C4-2B (cell line): ENCODE measurements around the gene FBXW2.

Experiments used
- H3K27ac ChIP-seq: fragments of 450-650 bp; 2 replicates; pipeline ENCODE4 v1.5.1; 2017
- ZFX ChIP-seq: fragments of 450-650 bp; IDR thresholded peaks from 2 replicates; pipeline ENCODE4 v1.6.1; 2017
- TF ChIP-seq, protein P1 (sequence below): fragments of 450-650 bp; conservative IDR thresholded peaks from 2 replicates; pipeline ENCODE4 v1.5.1; 2017; ENCODE audit warnings: mild to moderate bottlenecking

FBXW2 gene

DNA sequence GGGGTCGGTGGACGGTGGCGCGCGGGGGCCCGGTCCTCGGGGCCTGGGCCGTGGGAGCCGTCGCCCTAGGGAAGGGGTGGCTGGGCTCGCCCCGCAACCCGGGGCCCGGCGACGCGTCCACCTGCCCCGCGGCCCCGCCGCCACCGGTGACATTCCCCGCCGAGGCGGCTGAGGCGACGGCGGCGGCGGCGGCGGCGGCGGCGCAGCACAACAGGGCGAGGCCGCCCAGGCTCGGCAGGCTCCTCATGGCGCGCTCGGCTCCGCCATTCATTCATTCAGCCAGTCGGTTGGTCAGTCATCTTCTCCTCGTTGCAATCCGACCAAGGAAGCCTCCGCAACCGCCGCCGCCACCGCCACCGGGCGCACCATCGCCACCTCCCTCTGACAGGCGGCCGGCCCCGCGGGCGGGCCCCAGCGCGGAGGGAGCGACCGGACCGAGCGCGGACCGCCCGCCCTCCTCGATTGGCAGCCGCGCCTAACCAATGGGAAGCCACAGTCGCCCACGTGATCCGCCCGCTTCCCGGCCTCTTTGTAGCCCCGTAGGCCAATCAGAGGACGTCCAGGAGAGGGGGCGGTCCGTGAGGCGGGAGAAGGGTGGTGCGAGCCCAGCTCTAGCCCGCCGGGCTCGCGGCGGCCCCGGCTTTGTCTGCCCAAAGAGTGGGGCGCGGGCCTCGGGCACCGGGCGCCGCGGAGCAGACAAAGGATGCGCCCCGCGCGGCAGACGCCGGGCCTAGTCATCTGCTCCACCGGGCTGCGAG is 78.9 kb downstream of the FBXW2 start, which contains the start of gene MEGF9:
TSS of gene MEGF9 (minus strand) at position 383 of the 758 bp plus-strand sequence. CDS start at position 271, 112 bp downstream.
- TF ChIP-seq, protein P1, sequence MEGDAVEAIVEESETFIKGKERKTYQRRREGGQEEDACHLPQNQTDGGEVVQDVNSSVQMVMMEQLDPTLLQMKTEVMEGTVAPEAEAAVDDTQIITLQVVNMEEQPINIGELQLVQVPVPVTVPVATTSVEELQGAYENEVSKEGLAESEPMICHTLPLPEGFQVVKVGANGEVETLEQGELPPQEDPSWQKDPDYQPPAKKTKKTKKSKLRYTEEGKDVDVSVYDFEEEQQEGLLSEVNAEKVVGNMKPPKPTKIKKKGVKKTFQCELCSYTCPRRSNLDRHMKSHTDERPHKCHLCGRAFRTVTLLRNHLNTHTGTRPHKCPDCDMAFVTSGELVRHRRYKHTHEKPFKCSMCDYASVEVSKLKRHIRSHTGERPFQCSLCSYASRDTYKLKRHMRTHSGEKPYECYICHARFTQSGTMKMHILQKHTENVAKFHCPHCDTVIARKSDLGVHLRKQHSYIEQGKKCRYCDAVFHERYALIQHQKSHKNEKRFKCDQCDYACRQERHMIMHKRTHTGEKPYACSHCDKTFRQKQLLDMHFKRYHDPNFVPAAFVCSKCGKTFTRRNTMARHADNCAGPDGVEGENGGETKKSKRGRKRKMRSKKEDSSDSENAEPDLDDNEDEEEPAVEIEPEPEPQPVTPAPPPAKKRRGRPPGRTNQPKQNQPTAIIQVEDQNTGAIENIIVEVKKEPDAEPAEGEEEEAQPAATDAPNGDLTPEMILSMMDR, result no peak
- peak; percentile 48; the same call in 1 of the 2 replicates for TF ChIP-seq ZFX
- H3K27ac ChIP-seq, result peak within 1 kb of the TSS; percentile 79

DNA sequence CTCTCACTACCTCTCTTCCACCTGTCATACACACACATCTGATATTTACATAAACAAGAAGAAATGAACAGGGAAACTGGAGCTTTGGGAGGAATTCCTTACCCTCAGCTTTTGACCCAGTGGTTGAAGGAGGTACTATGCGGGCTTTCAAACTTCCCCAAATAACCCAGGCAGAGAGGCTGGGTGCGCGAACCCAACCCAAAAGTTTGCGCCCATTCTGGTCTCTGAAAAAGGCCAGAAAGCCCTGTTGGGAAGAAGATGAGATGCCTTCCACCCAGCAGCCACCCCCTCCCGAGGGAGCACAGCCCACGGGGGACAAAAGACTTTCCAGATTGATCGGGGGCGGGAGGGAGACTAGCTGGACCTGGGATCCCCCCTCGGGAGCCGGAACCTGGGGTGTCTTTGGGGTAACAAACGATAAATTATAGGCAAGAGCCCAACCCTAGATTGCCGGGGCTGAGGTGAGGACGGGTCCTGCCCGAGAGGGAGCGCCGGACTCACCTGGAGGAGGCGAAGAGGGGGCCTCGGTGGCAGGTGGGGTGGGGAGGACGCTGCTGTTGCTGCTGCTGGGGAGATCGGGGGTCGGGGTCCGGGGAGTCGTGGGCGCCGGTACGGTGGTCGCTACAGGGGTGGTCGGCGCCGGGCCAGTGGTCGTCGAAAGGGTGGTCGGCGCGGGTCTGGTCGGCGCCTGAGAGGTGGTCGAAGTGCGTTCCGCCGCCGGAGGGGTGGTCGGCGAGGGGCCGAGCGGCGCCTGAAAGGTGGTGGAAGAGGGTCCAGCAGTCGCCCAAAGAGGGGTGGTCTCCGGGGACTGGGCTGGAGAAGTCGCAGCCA is 79.7 kb downstream of the FBXW2 start:
- peak overlapping the region; percentile 79 for H3K27ac ChIP-seq

DNA sequence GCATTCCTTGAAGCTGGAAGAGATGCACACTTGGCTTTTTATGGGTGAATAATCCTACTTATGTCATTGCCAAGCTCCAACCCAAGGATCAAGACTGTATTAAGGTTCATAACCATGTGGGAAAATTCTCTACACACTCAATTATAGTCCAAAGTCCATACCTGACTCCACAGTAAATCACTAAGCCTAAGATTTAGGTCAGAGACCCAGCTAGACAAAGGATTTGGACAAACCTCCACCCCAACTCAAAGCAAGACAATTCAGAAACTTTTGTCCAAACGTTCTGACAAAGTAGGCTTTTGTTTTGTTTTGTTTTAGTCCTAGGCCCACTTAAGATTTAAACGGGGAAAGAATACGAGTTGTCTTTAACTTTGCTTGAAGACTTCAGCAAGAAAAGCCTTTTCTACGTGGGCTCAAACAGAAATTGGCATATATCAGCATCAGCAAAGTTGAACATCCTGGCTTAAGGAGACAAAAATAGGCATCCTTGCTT is 80.6 kb downstream of the FBXW2 start:
- no peak overlapping the region for H3K27ac ChIP-seq

More for the DNA sequence above, 79.7 kb downstream of the FBXW2 start:
- TF ChIP-seq ZFX, result no peak
- TF ChIP-seq, protein P1, result no peak; the same call in 1 of the 2 replicates

DNA sequence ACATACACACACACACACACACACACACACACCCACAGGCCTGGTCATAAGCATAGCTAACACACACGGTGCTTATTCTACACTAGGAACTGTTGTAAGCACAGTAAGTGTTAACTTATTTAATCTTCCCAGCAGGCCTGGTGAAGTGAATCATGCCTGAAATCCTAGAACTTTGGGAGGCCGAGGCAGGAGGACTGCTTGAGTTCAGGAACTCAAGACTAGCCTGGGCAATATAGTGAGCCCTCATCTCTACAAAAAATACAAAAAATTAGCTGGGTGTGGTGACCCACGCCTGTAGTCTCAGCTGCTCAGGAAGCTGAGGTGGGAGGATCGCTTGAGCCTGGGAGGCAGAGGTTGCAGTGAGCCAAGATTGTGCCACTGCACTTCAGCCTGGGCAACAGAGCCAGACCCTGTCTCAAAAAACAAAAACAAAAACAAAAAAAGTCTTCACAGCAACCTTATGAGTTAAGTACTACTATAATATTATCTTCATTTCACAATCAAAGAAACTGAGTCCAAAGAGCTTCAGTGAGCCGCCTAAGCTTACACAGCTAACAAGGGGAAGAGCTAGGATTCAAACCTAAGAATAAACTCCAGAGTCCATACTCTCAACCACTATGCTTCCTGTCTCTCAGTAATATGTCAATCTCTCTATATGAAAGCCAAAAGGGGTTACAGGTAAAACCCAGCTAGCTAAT is 81.2 kb downstream of the FBXW2 start:
- H3K27ac ChIP-seq, result no peak overlapping the region
- TF ChIP-seq ZFX, result no peak
- TF ChIP-seq, protein P1, result no peak

More for the DNA sequence above, 80.6 kb downstream of the FBXW2 start:
- TF ChIP-seq, protein P1, result no peak
- TF ChIP-seq ZFX, result no peak

DNA sequence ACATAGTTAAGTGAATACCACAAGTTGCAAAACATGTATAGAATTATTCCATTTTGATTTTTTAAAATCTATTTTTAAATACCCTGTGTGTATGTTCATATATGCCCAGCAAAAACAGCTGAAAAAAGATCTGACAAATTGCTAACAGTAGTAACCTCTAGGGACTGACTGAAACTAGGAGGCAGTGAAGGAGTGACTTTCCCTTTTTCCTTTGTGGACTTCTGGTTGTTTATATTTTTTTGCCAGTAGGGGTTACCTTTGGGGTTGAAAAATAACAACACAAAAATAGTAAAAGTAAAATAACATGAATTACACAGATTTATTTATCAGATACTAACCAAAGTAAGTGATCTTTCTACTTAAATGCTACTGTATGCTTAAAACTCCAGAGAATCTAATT is 81.9 kb downstream of the FBXW2 start:
- no peak for TF ChIP-seq ZFX
- TF ChIP-seq, protein P1, result no peak
- no peak overlapping the region for H3K27ac ChIP-seq

DNA sequence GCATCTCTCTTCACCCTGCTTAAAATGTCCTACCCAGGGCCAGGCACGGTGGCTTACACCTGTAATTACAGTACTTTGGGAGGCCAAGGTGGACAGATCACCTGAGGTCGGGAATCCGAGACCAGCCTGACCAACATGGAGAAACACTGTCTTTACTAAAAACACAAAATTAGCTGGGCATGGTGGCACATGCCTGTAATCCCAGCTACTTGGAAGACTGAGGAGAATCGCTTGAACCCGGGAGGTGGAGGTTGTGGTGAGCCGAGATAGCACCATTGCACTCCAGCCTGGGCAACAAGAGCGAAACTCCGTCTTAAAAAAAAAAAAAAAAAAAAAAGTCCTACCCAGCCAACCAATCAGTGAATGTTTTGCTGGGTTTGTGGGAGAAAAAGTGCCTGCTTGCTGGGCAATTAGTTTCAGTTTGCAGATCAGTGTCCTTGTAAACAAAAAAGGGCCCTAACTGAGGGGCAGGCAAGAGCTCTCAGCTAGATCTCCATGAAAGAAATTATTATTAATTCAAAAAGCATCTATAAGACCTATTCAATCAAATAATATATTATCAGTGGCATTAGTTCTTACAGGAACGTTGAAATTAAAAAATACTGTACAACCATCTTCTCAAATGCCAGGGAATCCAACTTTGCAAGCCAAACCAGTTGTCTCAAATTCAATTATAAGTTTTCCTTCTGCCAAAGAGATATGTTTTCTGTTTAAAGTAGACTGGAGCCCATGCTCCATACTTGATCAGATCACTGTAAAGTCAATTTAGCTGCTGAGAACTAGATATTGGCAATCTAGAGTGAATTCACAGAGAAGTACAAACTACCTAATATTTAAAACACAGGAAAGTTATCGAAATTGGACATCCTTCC is 82.9 kb downstream of the FBXW2 start:
- no peak for TF ChIP-seq ZFX
- TF ChIP-seq, protein P1, result no peak
- H3K27ac ChIP-seq, result peak overlapping the region; percentile 51
